ENCODE measurements around the gene MACROD1.

The MACROD1 gene

GRCh38 chr11:64072403-64072802, 93.5 kb downstream of the MACROD1 start:
- DNase-seq = no peak

- DNase-seq = no peak
Measured at GRCh38 chr11:64071849-64072248, 94.1 kb downstream of the MACROD1 start.

GRCh38 chr11:64070314-64070681, 95.6 kb downstream of the MACROD1 start:
- DNase-seq = no peak

- no peak for DNase-seq
Measured at GRCh38 chr11:64069401-64070313, 96.3 kb downstream of the MACROD1 start.

GRCh38 chr11:64068705-64069400, 97.1 kb downstream of the MACROD1 start:
- no peak for DNase-seq

- no peak for DNase-seq
Measured at GRCh38 chr11:64067230-64067993, 98.5 kb downstream of the MACROD1 start.

GRCh38 chr11:64065712-64066111, 100.2 kb downstream of the MACROD1 start:
- DNase-seq = no peak

GRCh38 chr11:64065141-64065465, 100.8 kb downstream of the MACROD1 start:
- no peak for DNase-seq

- peak in 1 of 14 donors; percentile 87 for DNase-seq
Measured at GRCh38 chr11:64064374-64065140, 101.4 kb downstream of the MACROD1 start.

- DNase-seq = peak in 1 of 14 donors; percentile 49
Measured at GRCh38 chr11:64063777-64064176, 102.1 kb downstream of the MACROD1 start.

GRCh38 chr11:64062185-64063039, 103.5 kb downstream of the MACROD1 start:
- DNase-seq = peak in 1 of 14 donors; percentile 49

- DNase-seq = peak in 11 of 14 donors; percentile 25 to 76 (median 38)
Measured at GRCh38 chr11:64060861-64061444, 105.0 kb downstream of the MACROD1 start.

- no peak for DNase-seq
Measured at GRCh38 chr11:64060263-64060860, 105.6 kb downstream of the MACROD1 start.

- DNase-seq = no peak
Measured at GRCh38 chr11:64059339-64060140, 106.4 kb downstream of the MACROD1 start.

- DNase-seq = peak in 4 of 14 donors; percentile 20 to 58 (median 37)
Measured at GRCh38 chr11:64058494-64058893, 107.4 kb downstream of the MACROD1 start.

- DNase-seq = no peak
Measured at GRCh38 chr11:64057890-64058289, 108.0 kb downstream of the MACROD1 start.

- DNase-seq = no peak
Measured at GRCh38 chr11:64056861-64057260, 109.1 kb downstream of the MACROD1 start.

- peak in 6 of 14 donors; percentile 13 to 81 (median 29) for DNase-seq
Measured at GRCh38 chr11:64056213-64056785, 109.6 kb downstream of the MACROD1 start.

- DNase-seq = peak in 1 of 14 donors; percentile 22
Measured at GRCh38 chr11:64055077-64055476, 110.8 kb downstream of the MACROD1 start.

All from C1 segment of cervical spinal cord (tissue), 14 donors.